Right lobe of liver (tissue), 4 donors: ENCODE data around the gene KMT5C.

Experiments used
- CTCF ChIP-seq, 4 donors: fragments of 200-600 bp in 3 of 4; fragments of 450-650 bp in 1 of 4; IDR thresholded peaks; one replicate each; pipeline versions ENCODE4 v1.5.1 to v1.8.0; 2016 to 2022; ENCODE audit warnings: antibody characterized with exemption in 4 of 4, mild to moderate bottlenecking in 2 of 4
- POLR2A ChIP-seq: fragments of 450-650 bp; IDR thresholded peaks from one replicate; pipeline ENCODE4 v1.6.1; 2017; ENCODE audit warnings: antibody characterized with exemption, mild to moderate bottlenecking
- donor health status: DM: no; HTN: no; CAD: no.
- donor health status: DM: no; HTN: no; CAD: no.
- donor health status: DM: no; HTN: yes; CAD: no.

GRCh38 chr19:55391191-55391670 lies 51.6 kb downstream of the KMT5C start:
- no peak for TF ChIP-seq CTCF (IDR thresholded peaks at IDR 0.05)
- no peak for TF ChIP-seq POLR2A
